ENCODE data around the gene SH3GL1. TPM values are rescaled to one million over a fixed set of nuclear protein-coding genes. Genes with fewer than 3 reads are reported as not detected.
A peak's percentile ranks its signal among the peaks of the same experiment; 100 is the strongest.

The SH3GL1 gene
- polyA plus RNA-seq, 1 donor (not counting 4 experiments of a cell fraction or from before 2014, with no cell fraction given), result 47.4 TPM

GRCh38 chr19:4370418-4371041 lies 29.8 kb downstream of the SH3GL1 start:
- Histone ChIP-seq H3K9me1 (ENCODE audit: control insufficient read depth, extremely low read depth, insufficient read depth, low read length) (peaks cover 4% of the 10 kb centered on the region), H3K27me3 (ENCODE audit: control insufficient read depth, extremely low read depth, insufficient read depth, low read length) (no peaks in the 10 kb centered on the region), H2AFZ (ENCODE audit: control insufficient read depth, low read length) (no peak overlapping the region), H3K4me2 (ENCODE audit: control insufficient read depth, extremely low read depth, insufficient read depth, low read depth, low read length) (no peak overlapping the region), H3K36me3 (ENCODE audit: control insufficient read depth in 2 of 2, extremely low read depth in 1 of 2, insufficient read depth in 2 of 2, low read length in 2 of 2) (peaks cover 15 to 21% of the 10 kb centered on the region in 2 experiments), H3K9me3 (ENCODE audit: control insufficient read depth, low read depth, low read length) (no peaks in the 10 kb centered on the region), H3K79me2 (ENCODE audit: control insufficient read depth, insufficient read depth, low read length) (peaks cover 70% of the 10 kb centered on the region), H4K20me1 (ENCODE audit: control insufficient read depth, extremely low read depth, insufficient read depth, low read length) (peaks cover 4% of the 10 kb centered on the region), H3K27ac (ENCODE audit: control insufficient read depth, insufficient read depth, low read length) (peak overlapping the region; percentile 84), H3K4me3 (ENCODE audit: control insufficient read depth in 2 of 3, extremely low read depth in 1 of 3, insufficient read depth in 2 of 3, low read depth in 1 of 3, low read length in 3 of 3) (no peak overlapping the region), H3K4me1 (ENCODE audit: control insufficient read depth, extremely low read depth, insufficient read depth, low read length) (peaks cover 40% of the 10 kb centered on the region), H3K9ac (ENCODE audit: control insufficient read depth, extremely low read depth, insufficient read depth, low read length) (peak overlapping the region; percentile 76)
- dilution Hi-C loops (cut with MboI; ENCODE audit: extremely low pct_ligation_motif_present, low sequenced_read_pairs), result no loop called here
- no peak for TF ChIP-seq EZH2 (IDR thresholded peaks at IDR 0.05; ENCODE audit: low read length)
- TF ChIP-seq CTCF (optimal IDR thresholded peaks at IDR 0.05 in 1 of 3, IDR thresholded peaks at IDR 0.05 in 1 of 3, conservative IDR thresholded peaks at IDR 0.05 in 1 of 3; ENCODE audit: extremely low read depth in 1 of 3, insufficient read depth in 2 of 3, low read length in 3 of 3), result no peak
- FAIRE-seq, result no peak
- no peak for DNase-seq (ENCODE audit: low read depth, low spot score)

GRCh38 chr19:4369888-4370260 lies 30.5 kb downstream of the SH3GL1 start:
- peaks cover 33% of the 10 kb centered on the region for H3K4me1 ChIP-seq (ENCODE audit: control insufficient read depth, extremely low read depth, insufficient read depth, low read length)
- peaks cover 65% of the 10 kb centered on the region for H3K79me2 ChIP-seq (ENCODE audit: control insufficient read depth, insufficient read depth, low read length)
- no peaks in the 10 kb centered on the region for H3K9me3 ChIP-seq (ENCODE audit: control insufficient read depth, low read depth, low read length)
- peaks cover 4% of the 10 kb centered on the region for H4K20me1 ChIP-seq (ENCODE audit: control insufficient read depth, extremely low read depth, insufficient read depth, low read length)
- H3K4me2 ChIP-seq (ENCODE audit: control insufficient read depth, extremely low read depth, insufficient read depth, low read depth, low read length), result peak overlapping the region; percentile 67
- dilution Hi-C loops (cut with MboI; ENCODE audit: extremely low pct_ligation_motif_present, low sequenced_read_pairs), result no loop called here
- peaks cover 3% of the 10 kb centered on the region for H3K9me1 ChIP-seq (ENCODE audit: control insufficient read depth, extremely low read depth, insufficient read depth, low read length)
- no peak for DNase-seq (ENCODE audit: low read depth, low spot score)
- peak overlapping the region; percentile 76 for H3K9ac ChIP-seq (ENCODE audit: control insufficient read depth, extremely low read depth, insufficient read depth, low read length)
- peak overlapping the region; percentile 84 for H3K27ac ChIP-seq (ENCODE audit: control insufficient read depth, insufficient read depth, low read length)
- no peak overlapping the region for H2AFZ ChIP-seq (ENCODE audit: control insufficient read depth, low read length)
- H3K27me3 ChIP-seq (ENCODE audit: control insufficient read depth, extremely low read depth, insufficient read depth, low read length), result no peaks in the 10 kb centered on the region
- H3K4me3 ChIP-seq (ENCODE audit: control insufficient read depth in 2 of 3, extremely low read depth in 1 of 3, insufficient read depth in 2 of 3, low read depth in 1 of 3, low read length in 3 of 3), result peak overlapping the region in 2 of 3 experiments; percentile 47 to 51
- TF ChIP-seq EZH2 (IDR thresholded peaks at IDR 0.05; ENCODE audit: low read length) (no peak), CTCF (optimal IDR thresholded peaks at IDR 0.05 in 1 of 3, IDR thresholded peaks at IDR 0.05 in 1 of 3, conservative IDR thresholded peaks at IDR 0.05 in 1 of 3; ENCODE audit: extremely low read depth in 1 of 3, insufficient read depth in 2 of 3, low read length in 3 of 3) (peak; percentile 50 to 90 (median 76))
- H3K36me3 ChIP-seq (ENCODE audit: control insufficient read depth in 2 of 2, extremely low read depth in 1 of 2, insufficient read depth in 2 of 2, low read length in 2 of 2), result peaks cover 22% of the 10 kb centered on the region in 2 experiments
- peak; percentile 48 for FAIRE-seq

Data from keratinocyte (primary cell).